ENCODE data around the gene RNF25.

RNF25 gene

DNA sequence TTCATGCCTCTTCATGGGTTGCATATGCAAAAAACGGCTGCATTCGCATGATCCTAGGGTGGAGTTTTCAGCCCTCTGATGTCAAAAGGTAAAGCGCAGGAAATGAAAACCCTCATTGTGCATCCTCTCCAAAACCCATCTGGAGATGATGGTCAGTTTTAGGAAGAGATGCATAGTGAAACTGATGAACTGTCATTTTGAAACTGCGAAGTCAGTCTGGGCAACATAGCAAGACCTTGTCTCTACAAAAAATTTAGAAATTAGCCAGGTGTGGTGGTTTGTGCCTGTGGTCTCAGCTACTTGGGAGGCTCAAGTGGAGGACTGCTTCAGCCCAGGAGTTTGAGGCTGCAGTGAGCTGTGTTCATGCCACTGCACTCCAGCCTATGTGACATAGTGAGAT is 36.3 kb upstream of the RNF25 start:
- DNase-seq (ENCODE audit: low spot score), result peak; percentile 36
- TF ChIP-seq, protein P1, sequence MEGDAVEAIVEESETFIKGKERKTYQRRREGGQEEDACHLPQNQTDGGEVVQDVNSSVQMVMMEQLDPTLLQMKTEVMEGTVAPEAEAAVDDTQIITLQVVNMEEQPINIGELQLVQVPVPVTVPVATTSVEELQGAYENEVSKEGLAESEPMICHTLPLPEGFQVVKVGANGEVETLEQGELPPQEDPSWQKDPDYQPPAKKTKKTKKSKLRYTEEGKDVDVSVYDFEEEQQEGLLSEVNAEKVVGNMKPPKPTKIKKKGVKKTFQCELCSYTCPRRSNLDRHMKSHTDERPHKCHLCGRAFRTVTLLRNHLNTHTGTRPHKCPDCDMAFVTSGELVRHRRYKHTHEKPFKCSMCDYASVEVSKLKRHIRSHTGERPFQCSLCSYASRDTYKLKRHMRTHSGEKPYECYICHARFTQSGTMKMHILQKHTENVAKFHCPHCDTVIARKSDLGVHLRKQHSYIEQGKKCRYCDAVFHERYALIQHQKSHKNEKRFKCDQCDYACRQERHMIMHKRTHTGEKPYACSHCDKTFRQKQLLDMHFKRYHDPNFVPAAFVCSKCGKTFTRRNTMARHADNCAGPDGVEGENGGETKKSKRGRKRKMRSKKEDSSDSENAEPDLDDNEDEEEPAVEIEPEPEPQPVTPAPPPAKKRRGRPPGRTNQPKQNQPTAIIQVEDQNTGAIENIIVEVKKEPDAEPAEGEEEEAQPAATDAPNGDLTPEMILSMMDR (IDR thresholded peaks at IDR 0.05; ENCODE audit: borderline replicate concordance, control extremely low read depth, extremely low read depth, insufficient read depth, missing control alignments), result no peak
- in situ Hi-C loops (cut with MboI; ENCODE audit: low sequenced_read_pairs, unreplicated experiment), result no loop called here

DNA sequence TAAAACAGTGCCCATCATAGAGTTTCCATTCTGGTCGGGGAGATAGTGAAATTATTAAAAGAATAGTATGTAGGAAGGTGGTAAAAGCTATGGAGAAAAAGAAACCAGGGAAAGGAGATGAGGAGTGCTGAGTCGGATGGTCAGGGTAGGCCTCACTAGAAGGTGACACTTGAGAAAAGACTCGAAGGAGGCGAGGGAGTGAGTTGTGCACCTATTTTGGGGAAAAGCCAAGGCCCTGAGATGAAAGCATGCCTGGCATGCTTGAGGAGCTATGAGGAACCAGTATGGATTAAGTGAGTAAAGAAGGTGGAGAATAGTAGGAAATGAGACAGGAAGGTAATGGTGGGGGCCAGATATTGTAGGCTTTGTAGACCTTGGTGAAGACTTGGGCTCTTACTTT is 31.5 kb upstream of the RNF25 start:
- TF ChIP-seq, protein P1 (IDR thresholded peaks at IDR 0.05; ENCODE audit: borderline replicate concordance, control extremely low read depth, extremely low read depth, insufficient read depth, missing control alignments), result no peak
- in situ Hi-C loops (cut with MboI; ENCODE audit: low sequenced_read_pairs, unreplicated experiment), result no loop called here
- DNase-seq (ENCODE audit: low spot score), result no peak

DNA sequence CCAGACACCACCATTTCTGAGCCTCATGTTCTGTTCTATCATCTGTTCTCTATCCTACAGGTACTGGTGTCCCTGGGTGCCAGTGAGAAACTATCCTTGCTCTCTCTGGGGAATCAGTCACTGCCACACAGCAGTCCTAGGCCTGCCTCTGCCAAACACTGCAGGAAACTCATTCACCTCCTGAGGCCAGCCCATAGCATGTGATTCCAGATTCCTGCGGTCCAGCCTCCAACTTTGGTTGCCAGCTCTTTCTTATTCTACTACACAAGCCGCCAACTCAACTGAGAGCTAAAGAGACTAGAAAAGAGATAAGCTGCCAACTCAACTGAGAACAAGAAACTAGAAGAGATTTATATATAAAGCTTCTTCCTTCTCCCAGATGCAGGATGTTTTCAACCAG is 30.0 kb upstream of the RNF25 start:
- TF ChIP-seq, protein P1 (IDR thresholded peaks at IDR 0.05; ENCODE audit: borderline replicate concordance, control extremely low read depth, extremely low read depth, insufficient read depth, missing control alignments), result no peak
- in situ Hi-C loops (cut with MboI; ENCODE audit: low sequenced_read_pairs, unreplicated experiment), result no loop called here
- no peak for DNase-seq (ENCODE audit: low spot score)

DNA sequence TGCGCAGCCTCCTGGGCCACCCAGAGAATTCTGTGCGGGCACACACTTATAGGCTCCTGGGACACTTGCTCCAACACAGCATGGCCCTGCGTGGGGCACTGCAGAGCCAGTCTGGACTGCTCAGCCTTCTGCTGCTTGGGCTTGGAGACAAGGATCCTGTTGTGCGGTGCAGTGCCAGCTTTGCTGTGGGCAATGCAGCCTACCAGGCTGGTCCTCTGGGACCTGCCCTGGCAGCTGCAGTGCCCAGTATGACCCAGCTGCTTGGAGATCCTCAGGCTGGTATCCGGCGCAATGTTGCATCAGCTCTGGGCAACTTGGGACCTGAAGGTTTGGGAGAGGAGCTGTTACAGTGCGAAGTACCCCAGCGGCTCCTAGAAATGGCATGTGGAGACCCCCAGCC is 27.1 kb upstream of the RNF25 start:
- TF ChIP-seq, protein P1 (IDR thresholded peaks at IDR 0.05; ENCODE audit: borderline replicate concordance, control extremely low read depth, extremely low read depth, insufficient read depth, missing control alignments), result no peak
- in situ Hi-C loops (cut with MboI; ENCODE audit: low sequenced_read_pairs, unreplicated experiment), result no loop called here

DNA sequence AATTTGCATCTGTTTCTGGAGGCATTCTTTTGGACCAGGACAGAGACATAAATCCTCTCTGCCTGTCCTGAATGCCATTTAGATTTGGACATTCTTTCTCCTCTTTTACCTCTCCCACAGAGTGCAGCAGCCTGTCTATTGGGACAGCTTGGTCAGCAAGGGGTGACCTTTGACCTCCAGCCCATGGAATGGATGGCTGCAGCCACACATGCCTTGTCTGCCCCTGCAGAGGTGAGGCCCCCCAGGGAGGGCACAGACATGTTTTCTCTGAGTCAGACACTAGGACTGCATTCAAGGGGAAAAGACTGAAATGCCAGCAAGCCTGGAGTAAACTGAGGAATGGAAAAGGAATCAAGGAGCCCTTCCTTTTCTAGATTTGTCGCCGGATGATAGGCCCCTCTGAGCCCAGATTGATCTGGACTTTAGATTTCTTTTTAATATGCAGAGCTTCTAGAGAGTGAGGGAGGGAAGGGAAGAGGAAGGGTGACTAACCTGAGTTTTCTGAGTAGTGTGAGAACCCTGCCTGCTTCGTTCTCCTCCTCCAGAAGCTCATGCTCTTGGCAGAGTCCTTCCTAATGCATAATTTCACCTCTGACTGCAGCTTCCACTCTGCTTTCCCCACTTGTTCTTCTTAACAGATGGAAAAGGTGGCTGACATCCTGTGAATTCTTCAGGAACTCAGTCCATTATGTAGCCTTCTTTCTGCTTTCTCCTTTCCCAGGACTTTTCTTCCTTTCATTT is 22.8 kb upstream of the RNF25 start:
- DNase-seq (ENCODE audit: low spot score), result no peak
- TF ChIP-seq, protein P1 (IDR thresholded peaks at IDR 0.05; ENCODE audit: borderline replicate concordance, control extremely low read depth, extremely low read depth, insufficient read depth, missing control alignments), result no peak
- in situ Hi-C loops (cut with MboI; ENCODE audit: low sequenced_read_pairs, unreplicated experiment), result no loop called here

More for the DNA sequence above, 27.1 kb upstream of the RNF25 start:
- no peak for DNase-seq (ENCODE audit: low spot score)

DNA sequence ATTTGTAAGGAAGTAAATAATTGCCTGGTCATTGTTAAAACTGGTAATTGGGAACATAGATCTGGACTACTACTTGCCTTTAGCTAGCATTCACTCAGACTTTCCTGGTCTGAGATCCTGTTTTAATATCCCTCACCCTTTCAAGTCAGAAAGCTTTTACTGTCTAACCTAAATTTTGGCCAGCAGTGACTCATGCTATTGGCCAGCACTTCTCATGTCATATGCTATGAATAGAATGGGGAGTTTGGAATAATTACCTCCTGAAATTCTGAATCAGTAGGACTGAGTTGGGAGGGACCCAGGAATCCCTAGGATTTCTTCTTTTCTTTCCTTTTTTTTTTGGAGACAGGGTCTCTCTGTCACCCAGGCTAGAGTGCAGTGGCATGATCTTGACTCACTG is 19.4 kb upstream of the RNF25 start:
- no peak for DNase-seq (ENCODE audit: low spot score)
- TF ChIP-seq, protein P1 (IDR thresholded peaks at IDR 0.05; ENCODE audit: borderline replicate concordance, control extremely low read depth, extremely low read depth, insufficient read depth, missing control alignments), result no peak
- in situ Hi-C loops (cut with MboI; ENCODE audit: low sequenced_read_pairs, unreplicated experiment), result no loop called here
